ENCODE results near the gene HLA-DRB1. TPM values are rescaled to one million over a fixed set of nuclear protein-coding genes. Genes with fewer than 3 reads are reported as not detected.
"Not testable (repeated sequence)": the region's sequence is repeated elsewhere in the genome, so short reads cannot be mapped to it uniquely, and the experiment has no call there.

Gene HLA-DRB1
- total RNA-seq = 109 TPM

GRCh38 chr6:32589596-32590449, at the start of gene HLA-DRB1:
HLA-DRB1 (minus strand) TSS chr6:32589848; CDS start chr6:32589742, 106 bp downstream.
- DNase-seq (ENCODE audit: low spot score) = no peak

GRCh38 chr6:32638532-32639219, 49.0 kb upstream of the HLA-DRB1 start:
- no peak for DNase-seq (ENCODE audit: low spot score)

- no peak for DNase-seq (ENCODE audit: low spot score)
Measured at GRCh38 chr6:32637883-32638282, 48.2 kb upstream of the HLA-DRB1 start.

GRCh38 chr6:32637219-32637880, 47.7 kb upstream of the HLA-DRB1 start, which contains the start of gene HLA-DQA1:
HLA-DQA1 (plus strand) TSS chr6:32637406; CDS start chr6:32637459, 53 bp downstream.
- no peak for DNase-seq (ENCODE audit: low spot score)

- no peak for DNase-seq (ENCODE audit: low spot score)
Measured at GRCh38 chr6:32635526-32636123, 46.0 kb upstream of the HLA-DRB1 start.

GRCh38 chr6:32629793-32630192, 40.1 kb upstream of the HLA-DRB1 start:
- not testable (repeated sequence) for DNase-seq (ENCODE audit: low spot score)

- no peak for DNase-seq (ENCODE audit: low spot score)
Measured at GRCh38 chr6:32627831-32628230, 38.2 kb upstream of the HLA-DRB1 start.

- no peak for DNase-seq (ENCODE audit: low spot score)
Measured at GRCh38 chr6:32627249-32627648, 37.6 kb upstream of the HLA-DRB1 start.

- no peak for DNase-seq (ENCODE audit: low spot score)
Measured at GRCh38 chr6:32625137-32625536, 35.5 kb upstream of the HLA-DRB1 start.

GRCh38 chr6:32624565-32624964, 34.9 kb upstream of the HLA-DRB1 start:
- no peak for DNase-seq (ENCODE audit: low spot score)

GRCh38 chr6:32623693-32624092, 34.0 kb upstream of the HLA-DRB1 start:
- DNase-seq (ENCODE audit: low spot score) = no peak

- no peak for DNase-seq (ENCODE audit: low spot score)
Measured at GRCh38 chr6:32622545-32623401, 33.1 kb upstream of the HLA-DRB1 start.

- no peak for DNase-seq (ENCODE audit: low spot score)
Measured at GRCh38 chr6:32621372-32621771, 31.7 kb upstream of the HLA-DRB1 start.

- DNase-seq (ENCODE audit: low spot score) = no peak
Measured at GRCh38 chr6:32617751-32618150, 28.1 kb upstream of the HLA-DRB1 start.

- DNase-seq (ENCODE audit: low spot score) = no peak
Measured at GRCh38 chr6:32615885-32616532, 26.4 kb upstream of the HLA-DRB1 start.

- DNase-seq (ENCODE audit: low spot score) = no peak
Measured at GRCh38 chr6:32614366-32615081, 24.9 kb upstream of the HLA-DRB1 start.

- DNase-seq (ENCODE audit: low spot score) = no peak
Measured at GRCh38 chr6:32613475-32613874, 23.8 kb upstream of the HLA-DRB1 start.

- DNase-seq (ENCODE audit: low spot score) = no peak
Measured at GRCh38 chr6:32610682-32611296, 21.1 kb upstream of the HLA-DRB1 start.
